Activated CD4-positive, alpha-beta T cell treated with anti-CD3 and anti-CD28 coated beads for 1 hour (primary cell): Measurements from ENCODE around the gene C1QL4.
"Not testable (repeated sequence)": the region's sequence is repeated elsewhere in the genome, so short reads cannot be mapped to it uniquely, and the experiment has no call there.

Experiments
- DNase-seq: peaks from one replicate; pipeline ENCODE4 v3.0.0-alpha.2; 2020

The C1QL4 gene

DNA sequence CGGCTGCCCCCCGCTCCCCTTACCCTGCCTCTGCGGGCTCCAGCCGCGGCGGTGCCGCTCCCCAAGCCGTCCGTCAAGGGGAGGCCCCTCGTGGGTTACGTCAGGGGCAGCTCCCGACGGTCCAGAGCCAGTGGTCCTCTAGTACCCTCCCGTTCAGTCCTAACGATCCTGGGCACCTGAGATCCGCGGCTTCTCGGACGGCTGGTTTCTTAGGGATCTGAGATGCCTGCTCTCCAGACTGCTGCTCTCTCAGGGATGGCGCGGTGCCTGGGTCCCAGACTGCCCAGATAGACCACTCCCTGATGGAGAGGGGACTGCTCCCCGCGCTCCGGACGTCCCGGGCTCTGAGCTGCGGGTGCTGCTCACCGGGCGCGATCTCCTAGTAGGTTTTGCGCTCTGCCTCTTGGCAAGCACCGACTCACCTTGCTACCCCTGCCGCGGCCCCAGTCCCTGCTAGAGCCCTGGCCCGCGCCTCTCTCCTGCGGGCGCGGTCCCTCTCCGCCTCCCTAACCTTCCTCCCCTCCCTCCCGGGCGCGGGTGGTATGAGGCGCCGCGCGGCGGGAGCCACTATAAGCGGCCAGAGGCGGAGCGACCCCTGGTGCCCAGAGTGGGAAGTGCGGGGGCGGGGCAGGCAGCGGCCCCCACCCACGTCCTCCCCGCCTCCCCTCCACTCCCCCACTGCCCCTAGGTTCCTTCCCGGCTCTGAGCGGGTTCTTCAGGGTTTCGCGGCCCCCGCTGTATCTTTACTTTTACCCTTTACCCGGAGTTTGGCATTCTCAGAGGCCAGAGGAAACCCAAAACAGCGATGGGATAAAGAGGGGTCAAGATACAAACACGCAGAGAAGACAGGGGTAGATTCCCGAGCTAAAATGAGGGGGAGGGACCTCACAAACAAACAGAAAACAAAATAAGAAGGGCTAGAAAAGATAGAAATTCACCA is at the start of gene C1QL4:
Gene C1QL4 (minus strand): TSS at position 544 of the 940 bp plus-strand sequence. CDS start 711 bp downstream, outside the sequence.
- peak; percentile 82 for DNase-seq

- DNase-seq, result not testable (repeated sequence)
These were observed 43.2 kb upstream of the C1QL4 start for GRCh38 chr12:49380184-49380583.

DNA sequence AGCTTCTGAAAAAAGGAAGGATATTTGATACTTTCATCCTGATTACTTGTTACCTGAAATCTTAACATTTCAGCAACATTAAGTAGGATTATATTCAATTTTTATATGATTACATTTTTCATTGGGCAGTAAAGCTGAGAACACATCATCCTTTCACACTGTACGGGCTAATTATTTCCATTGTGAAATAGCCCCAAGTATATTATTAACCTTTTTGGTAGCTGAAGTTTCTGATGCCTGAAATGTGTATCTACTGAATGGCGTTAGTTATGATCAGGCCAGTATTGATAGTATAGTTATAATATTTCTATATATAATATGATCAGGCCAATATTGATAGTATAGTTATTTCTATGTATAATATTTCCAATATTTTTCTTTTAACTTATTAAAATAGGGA is 40.4 kb upstream of the C1QL4 start:
- no peak for DNase-seq

- no peak for DNase-seq
These were observed 38.4 kb upstream of the C1QL4 start for GRCh38 chr12:49375406-49375805.

DNA sequence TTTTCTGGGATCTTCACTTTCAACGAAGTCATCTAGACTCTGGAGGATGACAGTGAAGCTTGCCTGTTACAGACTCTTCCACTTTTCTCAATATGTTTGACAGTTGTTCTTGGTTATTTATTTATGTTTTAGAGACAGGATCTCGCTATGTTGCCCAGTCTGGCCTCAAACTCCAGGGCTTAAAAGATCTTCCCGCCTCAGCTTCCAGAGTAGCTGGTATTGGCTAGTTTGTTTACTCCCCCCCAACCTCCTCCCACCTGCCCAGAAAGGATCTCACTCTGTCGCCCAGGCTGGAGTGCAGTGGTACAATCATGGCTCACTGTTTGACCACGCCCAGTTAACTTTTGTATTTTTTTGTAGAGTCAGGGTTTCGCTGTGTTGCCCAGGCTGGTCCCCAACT is 33.6 kb upstream of the C1QL4 start:
- no peak for DNase-seq

DNA sequence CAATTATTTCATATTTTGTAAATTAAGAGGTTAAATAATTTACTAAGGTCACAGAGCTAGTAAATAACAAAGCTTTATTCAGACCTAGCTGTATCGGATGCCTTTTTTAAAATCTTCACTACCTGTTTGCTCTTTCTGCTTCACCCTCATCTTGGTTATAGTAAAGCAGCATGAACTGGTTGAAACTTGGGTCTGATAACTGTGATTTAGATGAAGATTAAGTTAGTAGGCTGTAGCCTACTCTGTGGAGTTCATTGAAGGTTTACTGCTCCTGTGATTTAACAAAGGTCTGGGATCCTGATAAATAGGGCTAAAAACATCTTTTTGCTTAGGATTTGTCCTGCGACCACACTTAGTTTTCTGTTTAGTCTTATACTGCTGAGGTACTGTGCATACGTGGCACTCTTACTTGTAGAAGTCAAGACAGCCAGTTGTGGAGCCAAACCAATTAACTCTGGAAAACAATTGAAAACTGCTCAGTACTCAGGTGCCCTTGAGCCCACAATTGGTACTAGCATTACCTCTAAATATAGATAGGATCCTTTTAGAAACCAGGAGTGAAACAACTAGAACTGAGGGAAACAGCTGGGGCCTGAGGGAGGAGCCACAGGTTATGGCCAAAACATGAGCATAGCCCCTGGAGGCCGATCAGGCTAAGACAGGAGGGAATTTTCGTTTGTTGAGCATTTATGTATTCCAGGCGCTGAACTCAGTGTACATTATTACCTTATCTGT is 32.6 kb upstream of the C1QL4 start:
- DNase-seq, result no peak

DNA sequence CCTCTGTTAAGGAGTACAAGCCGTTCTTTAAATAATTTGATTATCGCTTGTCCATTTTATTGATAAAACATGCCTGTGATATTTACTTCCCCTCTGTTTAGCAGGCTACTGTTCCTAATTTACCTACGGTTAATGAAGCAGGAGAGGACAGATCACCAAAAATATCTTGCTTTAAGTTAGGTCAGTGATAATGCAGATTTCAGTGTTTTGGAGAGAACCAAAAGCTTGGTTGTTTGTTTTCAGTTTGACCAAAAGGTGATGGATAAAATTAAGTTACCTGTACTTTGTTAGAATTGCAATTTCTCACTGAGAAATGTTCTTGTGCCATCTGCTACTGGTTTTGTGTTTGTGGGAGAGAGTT is 31.2 kb upstream of the C1QL4 start:
- DNase-seq, result no peak

GRCh38 chr12:49367381-49368239 is 30.6 kb upstream of the C1QL4 start, which contains the start of gene SPATS2:
Gene SPATS2, plus strand, starts transcription at chr12:49367462. Its CDS starts 93,551 bp downstream, at chr12:49461013.
- no peak for DNase-seq

DNA sequence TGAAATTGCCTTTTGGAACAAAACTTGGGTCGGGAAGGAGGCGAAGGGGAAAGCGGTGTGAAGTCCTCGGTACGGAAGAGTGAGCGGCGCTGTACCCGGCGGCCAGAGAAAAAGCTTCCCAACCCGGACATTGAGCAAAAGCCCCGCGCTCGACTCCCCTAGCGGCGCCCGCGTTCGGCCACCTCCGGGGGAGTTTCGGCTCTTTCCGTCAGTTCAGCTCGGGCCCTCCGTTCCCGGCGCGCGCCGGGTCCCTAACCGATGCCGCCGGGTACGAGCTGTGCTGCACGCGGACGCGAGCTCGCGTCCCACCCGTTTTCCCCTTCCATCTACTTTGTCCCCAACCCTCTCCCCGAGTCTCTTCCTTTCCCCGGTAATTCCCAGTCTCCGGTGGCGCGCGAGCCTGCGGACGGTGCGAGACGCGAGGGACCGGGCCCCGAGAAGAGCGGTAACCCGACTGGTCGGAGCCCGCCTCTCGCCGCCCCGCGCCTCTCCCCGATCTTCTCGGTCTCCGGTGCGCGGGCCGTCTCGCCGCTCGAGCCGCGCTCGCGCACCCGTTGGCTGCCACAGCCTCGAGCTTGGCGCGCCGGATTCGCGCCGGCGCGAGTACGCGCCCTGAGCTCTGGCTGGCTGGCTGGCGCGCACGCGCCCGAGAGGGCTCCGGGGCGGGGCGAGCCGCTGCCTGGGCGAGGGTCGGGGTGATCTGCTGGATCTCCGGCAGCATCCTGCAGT is 29.8 kb upstream of the C1QL4 start:
- peak; percentile 72 for DNase-seq

- DNase-seq, result no peak
These were observed 29.2 kb upstream of the C1QL4 start for GRCh38 chr12:49366096-49366651.

- no peak for DNase-seq
These were observed 28.6 kb upstream of the C1QL4 start for GRCh38 chr12:49365542-49365941.

DNA sequence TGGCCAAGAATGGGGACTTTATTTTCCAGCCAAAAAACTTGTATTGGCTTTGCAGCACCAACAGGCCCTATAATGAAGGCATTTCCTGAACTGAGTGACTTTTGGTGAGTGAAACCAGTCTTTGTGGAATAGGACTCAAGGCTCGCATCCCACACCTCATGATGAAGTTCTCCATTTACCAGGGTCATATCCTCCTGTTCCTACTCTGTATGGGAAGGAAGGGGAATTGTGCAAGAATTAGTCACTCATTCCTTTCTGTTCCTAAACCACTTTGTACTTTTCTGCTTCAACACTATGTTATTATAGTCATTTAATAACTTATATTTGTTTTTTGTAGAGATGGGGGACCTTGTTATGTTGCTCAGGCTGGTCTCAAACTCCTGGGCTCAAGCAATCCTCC is 28.0 kb upstream of the C1QL4 start:
- DNase-seq, result no peak

- DNase-seq, result no peak
These were observed 25.1 kb upstream of the C1QL4 start for GRCh38 chr12:49362077-49362476.

- DNase-seq, result no peak
These were observed 22.7 kb upstream of the C1QL4 start for GRCh38 chr12:49359671-49360070.

- no peak for DNase-seq
These were observed 21.6 kb upstream of the C1QL4 start for GRCh38 chr12:49358483-49359141.

DNA sequence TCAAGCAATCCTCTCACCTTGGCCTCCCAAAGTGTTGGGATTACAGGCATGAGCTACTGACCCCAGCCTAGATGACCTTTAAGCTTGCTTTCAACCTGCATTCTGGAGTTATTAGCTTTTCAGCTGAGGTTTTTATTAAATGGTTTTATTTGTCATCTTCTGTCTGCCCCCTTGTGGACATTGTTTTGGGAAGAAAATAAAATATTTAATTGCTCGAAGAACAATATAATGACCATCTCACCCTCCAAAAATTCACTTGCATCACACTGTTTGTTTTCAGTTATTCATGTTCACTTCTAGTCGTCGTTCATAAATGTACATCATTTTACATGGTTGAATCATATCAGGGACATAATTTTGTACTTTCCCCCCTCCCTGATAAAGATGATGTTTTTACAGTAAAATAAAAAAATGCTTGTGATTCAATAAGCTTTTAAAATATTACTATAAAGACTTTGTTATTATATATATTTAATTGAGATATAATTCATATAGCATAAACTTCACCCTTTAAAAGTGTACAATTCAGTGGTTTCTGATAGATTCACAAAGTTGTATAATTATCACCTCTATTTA is 20.2 kb upstream of the C1QL4 start:
- DNase-seq, result no peak

DNA sequence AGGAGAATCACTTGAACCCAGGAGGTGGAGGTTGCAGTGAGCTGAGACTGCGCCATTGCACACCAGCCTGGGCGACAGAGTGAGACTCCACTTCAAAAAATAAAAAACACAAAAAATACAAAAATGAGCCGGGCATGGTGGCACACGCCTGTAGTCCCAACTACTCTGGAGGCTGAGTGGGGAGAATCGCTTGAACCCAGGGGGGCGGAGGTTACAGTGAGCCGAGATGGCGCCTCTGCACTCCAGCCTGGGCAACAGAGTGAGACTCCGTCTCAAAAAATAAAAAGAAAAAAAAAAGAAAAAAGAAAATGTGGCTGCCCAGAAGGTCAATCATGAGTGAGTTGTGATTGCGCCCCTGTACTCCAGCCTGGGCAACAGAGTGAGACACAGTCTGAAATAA is 18.9 kb upstream of the C1QL4 start:
- DNase-seq, result no peak

- DNase-seq, result no peak
These were observed 15.4 kb upstream of the C1QL4 start for GRCh38 chr12:49352351-49352750.

GRCh38 chr12:49349266-49349665 is 12.3 kb upstream of the C1QL4 start:
- DNase-seq, result no peak

GRCh38 chr12:49348781-49349180 is 11.8 kb upstream of the C1QL4 start:
- DNase-seq, result no peak
